Ovary (tissue), 3 donors: ENCODE results near the gene COL4A1.

ENCODE experiments used
- CTCF ChIP-seq, 3 donors: fragments of 450-650 bp in 2 of 3; fragments of 200-600 bp in 1 of 3; IDR thresholded peaks; one replicate each; pipeline versions ENCODE4 v1.5.1 to v1.8.0; 2016 to 2022; ENCODE audit warnings: antibody characterized with exemption in 3 of 3, mild to moderate bottlenecking in 1 of 3
- EP300 ChIP-seq: sonication (generic); formaldehyde crosslinking; IDR thresholded peaks from one replicate; pipeline ENCODE4 v1.6.1; 2017; ENCODE audit warnings: antibody characterized with exemption
- POLR2A ChIP-seq: fragments of 450-650 bp; IDR thresholded peaks from one replicate; pipeline ENCODE4 v1.6.1; 2017; ENCODE audit warnings: antibody characterized with exemption, mild to moderate bottlenecking, moderate library complexity
- donor health status: DM: no; HTN: no; CAD: no.

GRCh38 chr13:110299283-110299840 lies 7.6 kb downstream of the COL4A1 start:
- TF ChIP-seq CTCF (IDR thresholded peaks at IDR 0.05): no peak
- TF ChIP-seq POLR2A: no peak
- no peak for TF ChIP-seq EP300
